22Rv1 (cell line): ENCODE measurements around the gene JCHAIN.

ENCODE experiments used
- CTCF ChIP-seq: fragments of 450-650 bp; IDR thresholded peaks from 2 replicates; pipeline ENCODE4 v1.5.1; 2017; ENCODE audit warnings: mild to moderate bottlenecking
- ZFX ChIP-seq: fragments of 450-650 bp; IDR thresholded peaks from 2 replicates; pipeline ENCODE4 v1.6.1; 2017; ENCODE audit warnings: antibody characterized with exemption, borderline replicate concordance

- no peak for TF ChIP-seq CTCF
- no peak for TF ChIP-seq ZFX
Observed at GRCh38 chr4:70667740-70668535, 1.6 kb upstream of the JCHAIN start.
